HepG2 (cell line): Measurements from ENCODE around the gene TMEM132E. TPM values are rescaled to one million over a fixed set of nuclear protein-coding genes. Genes with fewer than 3 reads are reported as not detected.

Source experiments
- ATAC-seq: fragments of 200-7000 bp; cut with Tn5 transposase; 3 replicates; pipeline ENCODE4 v1.9.1; 2020; ENCODE audit warnings: mild to moderate bottlenecking, moderate library complexity
- BruUV-seq: library from RNA; stranded (reverse); fragments of 400-500 nt; replicated peaks from 2 replicates; lab custom pipeline; 2021; lab: Mats Ljungman, UMichigan
- CTCF ChIA-PET: fragments of 300-600 bp; formaldehyde crosslinking; extraction: SDS; loops from one replicate; lab custom pipeline; 2021; ENCODE audit warnings: low total read pairs, inconsistent platforms, low intra/inter-chr PET ratio; lab: Yijun Ruan, JAX
- POLR2A ChIA-PET: fragments of 350-600 bp; sonication (Branson Sonifier 250); formaldehyde crosslinking; loops from one replicate; lab custom pipeline; 2020; ENCODE audit warnings: antibody characterized with exemption, inconsistent platforms; lab: Yijun Ruan, JAX
- DNase-seq: peaks from one replicate; pipeline ENCODE4 v3.0.0-alpha.2; 2015; ENCODE audit warnings: low spot score
- FAIRE-seq: peaks from 3 replicates; lab custom pipeline; 2011; peaks lifted over from hg19 to GRCh38; lab: Jason Lieb, UNC
- H2AFZ ChIP-seq: one replicate; pipeline ENCODE4 v1.6.1; 2011; ENCODE audit warnings: low read length, inconsistent platforms
- H3K27ac ChIP-seq: fragments of 300-600 bp; 3 replicates; pipeline ENCODE4 v1.8.0; 2011; ENCODE audit warnings: mixed run types, mild to moderate bottlenecking, mixed read lengths, low read length, inconsistent platforms; ENCODE audit not compliant: insufficient read depth; ENCODE audit errors: extremely low read length
- H3K27me3 ChIP-seq, 2 experiments: fragments of 200-600 bp in 1 of 2; 2 replicates in 1 of 2; 3 replicates in 1 of 2; pipeline versions ENCODE4 v1.6.0 to v1.8.0; 2011; ENCODE audit warnings: low read length in 2 of 2, mild to moderate bottlenecking in 2 of 2, moderate library complexity in 2 of 2, inconsistent platforms in 1 of 2; ENCODE audit not compliant: insufficient read depth in 2 of 2, control insufficient read depth in 1 of 2
- H3K36me3 ChIP-seq, 2 experiments: fragments of 200-600 bp in 1 of 2; replicated peaks in 1 of 2; 2 replicates in 1 of 2; 3 replicates in 1 of 2; pipeline versions ENCODE4 v1.5.1 to v1.8.0; 2011; ENCODE audit warnings: low read length in 2 of 2, inconsistent platforms in 1 of 2; ENCODE audit not compliant: insufficient read depth in 2 of 2, control insufficient read depth in 1 of 2
- H3K4me1 ChIP-seq: 2 replicates; pipeline ENCODE4 v1.5.1; 2012; ENCODE audit warnings: low read length, inconsistent platforms; ENCODE audit not compliant: insufficient read depth
- H3K4me2 ChIP-seq: 2 replicates; pipeline ENCODE4 v1.6.0; 2011; ENCODE audit warnings: low read depth, low read length, inconsistent platforms
- H3K4me3 ChIP-seq, 3 experiments: fragments of 200-600 bp in 1 of 3; sonication (generic), shearing (Covaris generic) in 1 of 3; replicated peaks in 1 of 3; 2 replicates each; pipeline ENCODE4 v1.5.1; 2011 to 2016; ENCODE audit warnings: low read length in 3 of 3, inconsistent platforms in 2 of 3, low read depth in 2 of 3, mild to moderate bottlenecking in 2 of 3, control low read depth in 1 of 3, mixed read lengths in 1 of 3; ENCODE audit not compliant: insufficient read depth in 1 of 3
- H3K79me2 ChIP-seq: one replicate; pipeline ENCODE4 v1.6.1; 2011; ENCODE audit warnings: low read length, inconsistent platforms; ENCODE audit not compliant: insufficient read depth
- H3K9ac ChIP-seq: 2 replicates; pipeline ENCODE4 v1.6.0; 2011; ENCODE audit warnings: mild to moderate bottlenecking, low read depth, low read length, inconsistent platforms; ENCODE audit not compliant: insufficient read depth
- H3K9me3 ChIP-seq: 2 replicates; pipeline ENCODE4 v1.5.1; 2012; ENCODE audit warnings: mild to moderate bottlenecking, low read length
- H4K20me1 ChIP-seq: 2 replicates; pipeline ENCODE4 v1.6.0; 2011; ENCODE audit warnings: inconsistent platforms, mild to moderate bottlenecking, low read length, moderate library complexity; ENCODE audit not compliant: insufficient read depth
- ARNTL ChIP-seq: sonication (generic); formaldehyde crosslinking; IDR thresholded peaks from 2 replicates; pipeline ENCODE4 v1.4.0; 2020; ENCODE audit warnings: mild to moderate bottlenecking, missing genetic modification reagents
- CREB1 ChIP-seq, 2 experiments: fragments of 450-650 bp in 1 of 2; IDR thresholded peaks; 2 replicates each; pipeline ENCODE4 v1.6.1; 2016 to 2017; ENCODE audit warnings: control low read depth in 1 of 2, mild to moderate bottlenecking in 1 of 2, missing compliant biosample characterization in 1 of 2, missing genetic modification characterization in 1 of 2
- CTCF ChIP-seq: sonication (generic); formaldehyde crosslinking; IDR thresholded peaks from 2 replicates; pipeline ENCODE4 v1.5.0; 2020; ENCODE audit warnings: mild to moderate bottlenecking, missing genetic modification reagents, moderate library complexity
- GFI1 ChIP-seq: sonication (generic); formaldehyde crosslinking; IDR thresholded peaks from 2 replicates; pipeline ENCODE4 v1.5.0; 2020; ENCODE audit warnings: missing genetic modification reagents, mild to moderate bottlenecking, borderline replicate concordance
- RCOR2 ChIP-seq: IDR thresholded peaks from 2 replicates; pipeline ENCODE4 v1.6.1; 2016; ENCODE audit warnings: missing biosample characterization, missing genetic modification reagents
- STAG1 ChIP-seq: sonication (generic); formaldehyde crosslinking; IDR thresholded peaks from 2 replicates; pipeline ENCODE4 v1.4.0; 2020; ENCODE audit warnings: missing genetic modification reagents
- TBX3 ChIP-seq: fragments of 450-650 bp; IDR thresholded peaks from 2 replicates; pipeline ENCODE4 v1.6.1; 2017; ENCODE audit warnings: antibody characterized with exemption, mild to moderate bottlenecking, inconsistent platforms, borderline replicate concordance
- ZNF20 ChIP-seq: sonication (generic); formaldehyde crosslinking; IDR thresholded peaks from 2 replicates; pipeline ENCODE4 v1.4.0; 2020; ENCODE audit warnings: mild to moderate bottlenecking, moderate library complexity, missing genetic modification reagents
- WGBS: methylation state at CpG from one replicate; pipeline ENCODE4 v1.1.6; 2017; ENCODE audit warnings: low lambda C conversion rate; 5-methylcytosine and 5-hydroxymethylcytosine counted together
- in situ Hi-C: cut with HindIII; loops from 2 replicates; pipeline ENCODE4 v1.10.0; 2017; ENCODE audit warnings: low pct_unique_long_range_greater_than_20kb; ENCODE audit not compliant: extremely low pct_ligation_motif_present
- intact Hi-C: fragments of 100-400 bp; cut with micrococcal nuclease; formaldehyde crosslinking; loops from one replicate; pipeline ENCODE4 v1.10.0; 2022; ENCODE audit not compliant: unreplicated experiment
- polyA plus RNA-seq, 8 experiments: library from polyadenylated mRNA; depleted of rRNA in 3 of 8; stranded (reverse) in 7 of 8; unstranded in 1 of 8; fragments of >200 nt; fragmentation: Illumina TruSeq in 4 of 8; extraction: Trizol in 4 of 8; gene quantifications; 2 replicates each; pipeline versions ENCODE4 v1.2.1 to v1.2.3, GENCODE V29; 2011 to 2016; ENCODE audit warnings: low read depth in 4 of 8, missing spikeins in 1 of 8, mixed read lengths in 1 of 8; ENCODE audit not compliant: insufficient read depth in 1 of 8
- total RNA-seq, 5 experiments: library from RNA; depleted of rRNA; stranded (reverse); fragments of >200 nt; fragmentation: Illumina TruSeq; extraction: Trizol; gene quantifications; 2 replicates each; pipeline ENCODE4 v1.2.3, GENCODE V29; 2016; ENCODE audit warnings: low read depth in 1 of 5
- TF ChIP-seq, protein P1 (sequence below): sonication (generic); formaldehyde crosslinking; IDR thresholded peaks from 2 replicates; pipeline ENCODE4 v1.4.0; 2020; ENCODE audit warnings: missing genetic modification reagents
- TF ChIP-seq, protein P2 (sequence below): sonication (generic); formaldehyde crosslinking; IDR thresholded peaks from 2 replicates; pipeline ENCODE4 v1.8.0; 2022; ENCODE audit warnings: mild to moderate bottlenecking, missing genetic modification reagents; ENCODE audit not compliant: insufficient replicate concordance

Gene TMEM132E
- total and polyA plus RNA-seq, 2 of the 13 experiments (the other 11 are each of a cell fraction or from before 2014, with no cell fraction given): not detected

- DNase-seq: no peak
These were observed 18.1 kb upstream of the TMEM132E start for GRCh38 chr17:34561328-34561727.

GRCh38 chr17:34562387-34562786, 17.0 kb upstream of the TMEM132E start:
- POLR2A ChIA-PET: no interaction called here

More at GRCh38 chr17:34561328-34561727, 18.1 kb upstream of the TMEM132E start:
- Histone ChIP-seq H3K4me3 (no peak overlapping the region), H3K27ac (no peak overlapping the region), H3K4me1 (no peaks in the 10 kb centered on the region), H3K36me3 (no peaks in the 10 kb centered on the region), H3K27me3 (no peaks in the 10 kb centered on the region), H4K20me1 (no peaks in the 10 kb centered on the region), H3K9me3 (no peaks in the 10 kb centered on the region), H3K4me2 (no peak overlapping the region), H3K9ac (no peak overlapping the region), H3K79me2 (no peaks in the 10 kb centered on the region), H2AFZ (no peak overlapping the region)
- TF ChIP-seq, protein P1, sequence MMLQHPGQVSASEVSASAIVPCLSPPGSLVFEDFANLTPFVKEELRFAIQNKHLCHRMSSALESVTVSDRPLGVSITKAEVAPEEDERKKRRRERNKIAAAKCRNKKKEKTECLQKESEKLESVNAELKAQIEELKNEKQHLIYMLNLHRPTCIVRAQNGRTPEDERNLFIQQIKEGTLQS: no peak
- TF ChIP-seq CREB1 (IDR thresholded peaks at IDR 0.05) (peak; percentile 95), CREB1 (CRISPR knock-in tag; IDR thresholded peaks at IDR 0.05) (no peak), ARNTL (no peak)
- no peak for FAIRE-seq
- no peak for ATAC-seq
- intact Hi-C loops (no loop called here), in situ Hi-C loops (no loop called here)
- BruUV-seq: no TSS peak
- 42% methylated on average over 2 of the region's 2 CpGs for WGBS
- POLR2A ChIA-PET: no interaction called here
- CTCF ChIA-PET: no interaction called here

More at GRCh38 chr17:34562387-34562786, 17.0 kb upstream of the TMEM132E start:
- Histone ChIP-seq H4K20me1 (no peaks in the 10 kb centered on the region), H3K27ac (no peak overlapping the region), H3K9me3 (no peaks in the 10 kb centered on the region), H3K27me3 (no peaks in the 10 kb centered on the region), H3K4me3 (no peak overlapping the region), H3K36me3 (no peaks in the 10 kb centered on the region), H3K4me2 (no peak overlapping the region), H2AFZ (no peak overlapping the region), H3K79me2 (no peaks in the 10 kb centered on the region), H3K4me1 (no peaks in the 10 kb centered on the region), H3K9ac (no peak overlapping the region)
- ATAC-seq (peak; percentile 77), FAIRE-seq (no peak), DNase-seq (no peak)
- intact Hi-C loops (no loop called here), in situ Hi-C loops (no loop called here)
- no TSS peak for BruUV-seq
- CTCF ChIA-PET: interaction anchor here (1.0 kb wide), 1 partner anchor 76 kb away, joined by 3 read pairs; no protein-coding TSS in a partner anchor
- 0% methylated on average over 2 of the region's 2 CpGs for WGBS
- TF ChIP-seq TBX3 (no peak), ZNF20 (CRISPR knock-in tag) (no peak), GFI1 (CRISPR knock-in tag) (no peak), CTCF (peak; percentile 17; the same call in 1 of the 2 replicates), STAG1 (CRISPR knock-in tag) (peak; percentile 25), RCOR2 (CRISPR knock-in tag) (no peak)
- TF ChIP-seq, protein P2, sequence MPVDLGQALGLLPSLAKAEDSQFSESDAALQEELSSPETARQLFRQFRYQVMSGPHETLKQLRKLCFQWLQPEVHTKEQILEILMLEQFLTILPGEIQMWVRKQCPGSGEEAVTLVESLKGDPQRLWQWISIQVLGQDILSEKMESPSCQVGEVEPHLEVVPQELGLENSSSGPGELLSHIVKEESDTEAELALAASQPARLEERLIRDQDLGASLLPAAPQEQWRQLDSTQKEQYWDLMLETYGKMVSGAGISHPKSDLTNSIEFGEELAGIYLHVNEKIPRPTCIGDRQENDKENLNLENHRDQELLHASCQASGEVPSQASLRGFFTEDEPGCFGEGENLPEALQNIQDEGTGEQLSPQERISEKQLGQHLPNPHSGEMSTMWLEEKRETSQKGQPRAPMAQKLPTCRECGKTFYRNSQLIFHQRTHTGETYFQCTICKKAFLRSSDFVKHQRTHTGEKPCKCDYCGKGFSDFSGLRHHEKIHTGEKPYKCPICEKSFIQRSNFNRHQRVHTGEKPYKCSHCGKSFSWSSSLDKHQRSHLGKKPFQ (CRISPR knock-in tag): no peak
- TF ChIP-seq, all 625 proteins: peak for 2
